ENCODE results near the gene RSL1D1.
"Not testable (repeated sequence)": the region's sequence is repeated elsewhere in the genome, so short reads cannot be mapped to it uniquely, and the experiment has no call there.

The RSL1D1 gene

GRCh38 chr16:11797957-11798299 is 53.4 kb downstream of the RSL1D1 start:
- H3K4me3 ChIP-seq (ENCODE audit: low read length) = peak overlapping the region; percentile 73
- no peak for TF ChIP-seq ZNF274 (IDR thresholded peaks at IDR 0.05; ENCODE audit: low read depth, low read length)

- TF ChIP-seq ZNF274 (IDR thresholded peaks at IDR 0.05; ENCODE audit: low read depth, low read length) = no peak
- H3K4me3 ChIP-seq (ENCODE audit: low read length) = peak within 1 kb of the TSS; percentile 93
These were observed 54.0 kb downstream of the RSL1D1 start, which contains the start of gene ZC3H7A for GRCh38 chr16:11797166-11797956. ZC3H7A (minus strand) TSS chr16:11797258; CDS start chr16:11782354, 14,904 bp downstream.

GRCh38 chr16:11796227-11797165 is 54.8 kb downstream of the RSL1D1 start:
- peak overlapping the region; percentile 93 for H3K4me3 ChIP-seq (ENCODE audit: low read length)
- no peak for TF ChIP-seq ZNF274 (IDR thresholded peaks at IDR 0.05; ENCODE audit: low read depth, low read length)

GRCh38 chr16:11795887-11796226 is 55.5 kb downstream of the RSL1D1 start:
- no peak for TF ChIP-seq ZNF274 (IDR thresholded peaks at IDR 0.05; ENCODE audit: low read depth, low read length)
- H3K4me3 ChIP-seq (ENCODE audit: low read length) = peak overlapping the region; percentile 93

- peak overlapping the region; percentile 93; the same call in 1 of the 2 replicates for H3K4me3 ChIP-seq (ENCODE audit: low read length)
- no peak for TF ChIP-seq ZNF274 (IDR thresholded peaks at IDR 0.05; ENCODE audit: low read depth, low read length)
These were observed 56.1 kb downstream of the RSL1D1 start for GRCh38 chr16:11794996-11795886.

GRCh38 chr16:11794447-11794846 is 56.9 kb downstream of the RSL1D1 start:
- no peak for TF ChIP-seq ZNF274 (IDR thresholded peaks at IDR 0.05; ENCODE audit: low read depth, low read length)
- no peak overlapping the region for H3K4me3 ChIP-seq (ENCODE audit: low read length)

- no peak overlapping the region for H3K4me3 ChIP-seq (ENCODE audit: low read length)
- TF ChIP-seq ZNF274 (IDR thresholded peaks at IDR 0.05; ENCODE audit: low read depth, low read length) = no peak
These were observed 57.5 kb downstream of the RSL1D1 start for GRCh38 chr16:11793840-11794239.

- no peak for TF ChIP-seq ZNF274 (IDR thresholded peaks at IDR 0.05; ENCODE audit: low read depth, low read length)
- H3K4me3 ChIP-seq (ENCODE audit: low read length) = no peak overlapping the region
These were observed 58.7 kb downstream of the RSL1D1 start for GRCh38 chr16:11792410-11793241.

GRCh38 chr16:11791144-11791828 is 60.1 kb downstream of the RSL1D1 start:
- H3K4me3 ChIP-seq (ENCODE audit: low read length) = no peak overlapping the region
- TF ChIP-seq ZNF274 (IDR thresholded peaks at IDR 0.05; ENCODE audit: low read depth, low read length) = no peak

- no peak for TF ChIP-seq ZNF274 (IDR thresholded peaks at IDR 0.05; ENCODE audit: low read depth, low read length)
- no peak overlapping the region for H3K4me3 ChIP-seq (ENCODE audit: low read length)
These were observed 62.4 kb downstream of the RSL1D1 start for GRCh38 chr16:11788914-11789313.

GRCh38 chr16:11784980-11785599 is 66.3 kb downstream of the RSL1D1 start:
- not testable (repeated sequence) for H3K4me3 ChIP-seq (ENCODE audit: low read length)

- H3K4me3 ChIP-seq (ENCODE audit: low read length) = not testable (repeated sequence)
These were observed 67.0 kb downstream of the RSL1D1 start for GRCh38 chr16:11784381-11784780.

All from GM08714 (cell line).